HEK293 (cell line): Measurements from ENCODE around the gene NEK8.

ENCODE experiments used
- CTCF ChIA-PET: fragments of 350-600 bp; formaldehyde crosslinking; extraction: SDS; loops from one replicate; lab custom pipeline; 2021; ENCODE audit warnings: antibody characterized with exemption; lab: Yijun Ruan, JAX
- POLR2A ChIA-PET: fragments of 300-600 bp; formaldehyde crosslinking; extraction: SDS; loops from one replicate; lab custom pipeline; 2020; ENCODE audit warnings: antibody characterized with exemption, inconsistent platforms; lab: Yijun Ruan, JAX
- H3K27ac ChIP-seq: fragments of 200-500 bp; sonication (Bioruptor generic); 2 replicates; pipeline ENCODE4 v1.5.1; 2014; ENCODE audit warnings: low read depth, low read length, control low read depth, inconsistent platforms; ENCODE audit errors: extremely low read depth
- H3K36me3 ChIP-seq, 2 experiments: fragments of 200-500 bp in 1 of 2; sonication (Bioruptor generic) in 1 of 2; 1 replicate in 1 of 2; 2 replicates in 1 of 2; pipeline ENCODE4 v1.5.1; 2014 to 2017; ENCODE audit warnings: inconsistent platforms in 2 of 2, low read length in 2 of 2; ENCODE audit not compliant: control insufficient read depth in 2 of 2, insufficient read depth in 1 of 2
- H3K4me1 ChIP-seq: fragments of 200-500 bp; sonication (Bioruptor generic); 2 replicates; pipeline ENCODE4 v1.5.1; 2014; ENCODE audit warnings: mild to moderate bottlenecking, low read length, inconsistent platforms; ENCODE audit not compliant: control insufficient read depth, insufficient read depth
- H3K4me3 ChIP-seq: 2 replicates; pipeline ENCODE4 v1.5.1; 2011; ENCODE audit warnings: low read depth, mild to moderate bottlenecking, control low read depth, low read length, moderate library complexity
- H3K9me3 ChIP-seq: fragments of 200-500 bp; sonication (Bioruptor generic); 2 replicates; pipeline ENCODE4 v1.5.1; 2014; ENCODE audit warnings: low read depth, low read length, inconsistent platforms; ENCODE audit not compliant: control insufficient read depth, insufficient read depth
- BCL11B ChIP-seq: fragments of 450-650 bp; formaldehyde crosslinking; IDR thresholded peaks from 2 replicates; pipeline ENCODE4 v1.5.1; 2016; ENCODE audit warnings: low read depth, missing biosample characterization, missing genetic modification characterization
- EGR2 ChIP-seq: fragments of 450-650 bp; formaldehyde crosslinking; IDR thresholded peaks from 2 replicates; pipeline ENCODE4 v1.5.1; 2016; ENCODE audit warnings: low read depth, missing biosample characterization, missing genetic modification characterization
- FEZF1 ChIP-seq: fragments of 450-650 bp; formaldehyde crosslinking; IDR thresholded peaks from 2 replicates; pipeline ENCODE4 v1.5.1; 2016; ENCODE audit warnings: missing biosample characterization, missing genetic modification characterization
- GFI1B ChIP-seq: fragments of 450-650 bp; formaldehyde crosslinking; IDR thresholded peaks from 2 replicates; pipeline ENCODE4 v1.5.1; 2016; ENCODE audit warnings: missing biosample characterization, missing genetic modification characterization
- GLIS2 ChIP-seq: fragments of 450-650 bp; formaldehyde crosslinking; IDR thresholded peaks from 2 replicates; pipeline ENCODE4 v1.5.1; 2016; ENCODE audit warnings: missing biosample characterization, missing genetic modification characterization
- HOXA7 ChIP-seq: sonication (generic); formaldehyde crosslinking; IDR thresholded peaks from 2 replicates; pipeline ENCODE4 v1.8.1; 2022; ENCODE audit warnings: missing genetic modification reagents, borderline replicate concordance
- HOXD13 ChIP-seq: sonication (generic); formaldehyde crosslinking; IDR thresholded peaks from 2 replicates; pipeline ENCODE4 v1.8.0; 2022; ENCODE audit warnings: missing genetic modification reagents, borderline replicate concordance
- OSR2 ChIP-seq: fragments of 450-650 bp; formaldehyde crosslinking; IDR thresholded peaks from 2 replicates; pipeline ENCODE4 v1.5.1; 2016; ENCODE audit warnings: missing biosample characterization, missing genetic modification characterization
- PATZ1 ChIP-seq: fragments of 450-650 bp; formaldehyde crosslinking; IDR thresholded peaks from 2 replicates; pipeline ENCODE4 v1.5.1; 2016; ENCODE audit warnings: missing biosample characterization, missing genetic modification characterization
- SP2 ChIP-seq: fragments of 450-650 bp; formaldehyde crosslinking; IDR thresholded peaks from 2 replicates; pipeline ENCODE4 v1.5.1; 2016; ENCODE audit warnings: missing biosample characterization, missing genetic modification characterization
- YY1 ChIP-seq: fragments of 450-650 bp; formaldehyde crosslinking; IDR thresholded peaks from 2 replicates; pipeline ENCODE4 v1.5.1; 2018; ENCODE audit warnings: missing biosample characterization, missing genetic modification characterization
- ZBTB17 ChIP-seq: fragments of 450-650 bp; formaldehyde crosslinking; IDR thresholded peaks from 2 replicates; pipeline ENCODE4 v1.5.1; 2016; ENCODE audit warnings: missing biosample characterization, missing genetic modification characterization
- ZBTB20 ChIP-seq: fragments of 450-650 bp; formaldehyde crosslinking; IDR thresholded peaks from 2 replicates; pipeline ENCODE4 v1.5.1; 2016; ENCODE audit warnings: missing biosample characterization, missing genetic modification characterization
- ZBTB26 ChIP-seq: fragments of 450-650 bp; formaldehyde crosslinking; optimal IDR thresholded peaks from 2 replicates; pipeline ENCODE3; 2016; ENCODE audit warnings: missing biosample characterization, mild to moderate bottlenecking, missing genetic modification characterization
- ZBTB7A ChIP-seq: fragments of 450-650 bp; formaldehyde crosslinking; IDR thresholded peaks from 2 replicates; pipeline ENCODE4 v1.5.1; 2016; ENCODE audit warnings: low read depth, missing biosample characterization, missing genetic modification characterization
- ZFHX2 ChIP-seq: fragments of 450-650 bp; formaldehyde crosslinking; conservative IDR thresholded peaks from 2 replicates; pipeline ENCODE4 v1.5.1; 2016; ENCODE audit warnings: missing biosample characterization, missing genetic modification characterization
- ZNF140 ChIP-seq: fragments of 450-650 bp; formaldehyde crosslinking; IDR thresholded peaks from 2 replicates; pipeline ENCODE4 v1.5.1; 2016; ENCODE audit warnings: missing biosample characterization, missing genetic modification characterization
- ZNF16 ChIP-seq: fragments of 450-650 bp; formaldehyde crosslinking; IDR thresholded peaks from 2 replicates; pipeline ENCODE4 v1.5.1; 2016; ENCODE audit warnings: low read depth, missing biosample characterization, missing genetic modification characterization
- ZNF2 ChIP-seq: fragments of 450-650 bp; formaldehyde crosslinking; IDR thresholded peaks from 2 replicates; pipeline ENCODE4 v1.5.1; 2016; ENCODE audit warnings: missing biosample characterization, missing genetic modification characterization
- ZNF26 ChIP-seq: fragments of 450-650 bp; formaldehyde crosslinking; IDR thresholded peaks from 2 replicates; pipeline ENCODE4 v1.5.1; 2016; ENCODE audit warnings: missing biosample characterization, missing genetic modification characterization
- ZNF266 ChIP-seq: fragments of 450-650 bp; formaldehyde crosslinking; IDR thresholded peaks from 2 replicates; pipeline ENCODE4 v1.5.1; 2016; ENCODE audit warnings: missing biosample characterization, missing genetic modification characterization, low read depth
- ZNF335 ChIP-seq: fragments of 450-650 bp; formaldehyde crosslinking; conservative IDR thresholded peaks from 2 replicates; pipeline ENCODE4 v1.5.1; 2016; ENCODE audit warnings: missing biosample characterization, missing genetic modification characterization
- ZNF366 ChIP-seq: fragments of 450-650 bp; formaldehyde crosslinking; conservative IDR thresholded peaks from 2 replicates; pipeline ENCODE4 v1.5.1; 2016; ENCODE audit warnings: missing biosample characterization, missing genetic modification characterization
- ZNF394 ChIP-seq: fragments of 450-650 bp; formaldehyde crosslinking; IDR thresholded peaks from 2 replicates; pipeline ENCODE4 v1.5.1; 2016; ENCODE audit warnings: missing biosample characterization, missing genetic modification characterization, mild to moderate bottlenecking, moderate library complexity, borderline replicate concordance
- ZNF398 ChIP-seq: fragments of 450-650 bp; formaldehyde crosslinking; IDR thresholded peaks from 2 replicates; pipeline ENCODE4 v1.5.1; 2017; ENCODE audit warnings: missing biosample characterization, missing genetic modification characterization
- ZNF423 ChIP-seq: fragments of 450-650 bp; formaldehyde crosslinking; IDR thresholded peaks from 2 replicates; pipeline ENCODE4 v1.5.1; 2016; ENCODE audit warnings: missing biosample characterization, missing genetic modification characterization
- ZNF426 ChIP-seq: fragments of 450-650 bp; formaldehyde crosslinking; IDR thresholded peaks from 2 replicates; pipeline ENCODE4 v1.5.1; 2017; ENCODE audit warnings: missing biosample characterization, missing genetic modification characterization, mild to moderate bottlenecking, inconsistent platforms, moderate library complexity
- ZNF529 ChIP-seq: fragments of 450-650 bp; formaldehyde crosslinking; IDR thresholded peaks from 2 replicates; pipeline ENCODE4 v1.5.1; 2017; ENCODE audit warnings: missing genetic modification characterization, missing biosample characterization; ENCODE audit not compliant: insufficient replicate concordance
- ZNF585B ChIP-seq: fragments of 450-650 bp; formaldehyde crosslinking; IDR thresholded peaks from 2 replicates; pipeline ENCODE4 v1.5.1; 2016; ENCODE audit warnings: missing biosample characterization, missing genetic modification characterization
- ZNF600 ChIP-seq: fragments of 450-650 bp; formaldehyde crosslinking; IDR thresholded peaks from 2 replicates; pipeline ENCODE4 v1.5.1; 2016; ENCODE audit warnings: missing biosample characterization, missing genetic modification characterization
- ZSCAN30 ChIP-seq: fragments of 450-650 bp; IDR thresholded peaks from 2 replicates; pipeline ENCODE4 v1.5.1; 2018; ENCODE audit warnings: missing biosample characterization, mild to moderate bottlenecking, missing genetic modification characterization, moderate library complexity

The NEK8 gene

GRCh38 chr17:28744972-28745785 is 16.6 kb downstream of the NEK8 start:
- Histone ChIP-seq H3K36me3 (peaks cover 3 to 62% of the 10 kb centered on the region in 2 experiments; a peak in 2 of 3 replicates), H3K4me1 (peaks cover 11% of the 10 kb centered on the region; the same call in 1 of the 2 replicates), H3K4me3 (peak overlapping the region; percentile 69), H3K9me3 (no peaks in the 10 kb centered on the region), H3K27ac (peak overlapping the region; percentile 94)
- POLR2A ChIA-PET: interaction anchor here (0.6 to 14.1 kb wide), 10 partner anchors 17 to 204 kb away, joined by 3 to 448 read pairs (median 4); partner anchors contain the start of genes NEK8, RPL23A and TLCD1
- CTCF ChIA-PET: interaction anchor here (0.5 to 16.7 kb wide), 6 partner anchors 18 to 208 kb away, joined by 3 to 445 read pairs (median 4); partner anchors contain the start of genes NEK8, RPL23A and TLCD1
- TF ChIP-seq ZNF366 (tag by site-specific recombination): peak; percentile 53
- no peak for TF ChIP-seq ZSCAN30 (tag by site-specific recombination)
- TF ChIP-seq ZNF600 (tag by site-specific recombination): peak; percentile 72
- peak; percentile 88 for TF ChIP-seq ZNF398 (tag by site-specific recombination)
- TF ChIP-seq ZBTB7A (tag by site-specific recombination): peak; percentile 49; the same call in 1 of the 2 replicates
- peak; percentile 94 for TF ChIP-seq ZBTB17 (tag by site-specific recombination)
- TF ChIP-seq ZNF16 (tag by site-specific recombination): 0 out of 2 replicates have a peak, but pooled peaks have one; percentile 50
- no peak for TF ChIP-seq ZNF529
- TF ChIP-seq GLIS2 (tag by site-specific recombination): peak; percentile 48
- TF ChIP-seq ZNF140: no peak
- no peak for TF ChIP-seq ZNF585B (tag by site-specific recombination)
- TF ChIP-seq ZNF394: peak; percentile 16; the same call in 1 of the 2 replicates
- 0 out of 2 replicates have a peak, but pooled peaks have one; percentile 18 for TF ChIP-seq ZNF335 (tag by site-specific recombination)
- no peak for TF ChIP-seq YY1 (tag by site-specific recombination)
- no peak for TF ChIP-seq ZNF2
- TF ChIP-seq SP2 (tag by site-specific recombination): peak; percentile 62
- no peak for TF ChIP-seq ZNF426 (tag by site-specific recombination)
- TF ChIP-seq OSR2 (tag by site-specific recombination): peak; percentile 25
- no peak for TF ChIP-seq ZNF266 (tag by site-specific recombination)
- TF ChIP-seq FEZF1 (tag by site-specific recombination): 0 out of 2 replicates have a peak, but pooled peaks have one; percentile 3
- peak; percentile 90 for TF ChIP-seq PATZ1
- peak; percentile 69 for TF ChIP-seq ZFHX2
- peak; percentile 60 for TF ChIP-seq EGR2 (tag by site-specific recombination)
- no peak for TF ChIP-seq HOXD13 (CRISPR knock-in tag)
- TF ChIP-seq ZBTB26 (tag by site-specific recombination): peak; percentile 13
- TF ChIP-seq ZNF26 (tag by site-specific recombination): no peak
- TF ChIP-seq HOXA7: no peak
- TF ChIP-seq ZNF423: 0 out of 2 replicates have a peak, but pooled peaks have one; percentile 7
- 0 out of 2 replicates have a peak, but pooled peaks have one; percentile 58 for TF ChIP-seq GFI1B
- no peak; the same call in 1 of the 2 replicates for TF ChIP-seq BCL11B
- peak; percentile 57; the same call in 1 of the 2 replicates for TF ChIP-seq ZBTB20
